Peyer's patch (tissue), 4 donors: ENCODE results near the gene PLD5.

ENCODE experiments used
- POLR2A ChIP-seq, 2 donors: fragments of 450-650 bp; IDR thresholded peaks; one replicate each; pipeline ENCODE4 v1.5.1; 2017; ENCODE audit warnings: antibody characterized with exemption in 2 of 2, mild to moderate bottlenecking in 2 of 2, moderate library complexity in 2 of 2
- TF ChIP-seq, protein P1 (sequence below), 6 experiments: fragments of 450-650 bp in 4 of 6; fragments of 200-600 bp in 2 of 6; sonication (generic) in 1 of 6; IDR thresholded peaks; one replicate each; pipeline ENCODE4 v1.5.1; 2017 to 2019; ENCODE audit warnings: antibody characterized with exemption in 6 of 6, mild to moderate bottlenecking in 3 of 6, moderate library complexity in 1 of 6

DNA sequence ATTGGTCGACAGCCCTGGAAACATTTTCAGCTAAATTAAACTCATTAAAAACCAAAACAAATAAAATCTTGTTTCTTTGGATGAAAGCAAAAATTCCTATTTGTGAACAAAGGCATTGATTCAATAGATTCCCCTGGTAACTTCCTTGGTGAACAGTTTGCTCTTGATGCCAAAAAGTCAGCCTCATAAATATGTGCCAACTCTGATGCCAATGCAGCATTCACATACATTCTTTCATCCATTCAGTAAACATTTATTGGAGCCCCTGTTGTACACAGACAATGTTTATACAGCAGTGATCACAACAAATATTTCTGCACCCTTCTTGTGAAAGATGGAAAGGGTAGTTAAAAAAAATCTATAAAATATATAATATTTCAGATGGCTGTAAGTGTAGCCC, 107.8 kb downstream of the PLD5 start:
- TF ChIP-seq, protein P1, sequence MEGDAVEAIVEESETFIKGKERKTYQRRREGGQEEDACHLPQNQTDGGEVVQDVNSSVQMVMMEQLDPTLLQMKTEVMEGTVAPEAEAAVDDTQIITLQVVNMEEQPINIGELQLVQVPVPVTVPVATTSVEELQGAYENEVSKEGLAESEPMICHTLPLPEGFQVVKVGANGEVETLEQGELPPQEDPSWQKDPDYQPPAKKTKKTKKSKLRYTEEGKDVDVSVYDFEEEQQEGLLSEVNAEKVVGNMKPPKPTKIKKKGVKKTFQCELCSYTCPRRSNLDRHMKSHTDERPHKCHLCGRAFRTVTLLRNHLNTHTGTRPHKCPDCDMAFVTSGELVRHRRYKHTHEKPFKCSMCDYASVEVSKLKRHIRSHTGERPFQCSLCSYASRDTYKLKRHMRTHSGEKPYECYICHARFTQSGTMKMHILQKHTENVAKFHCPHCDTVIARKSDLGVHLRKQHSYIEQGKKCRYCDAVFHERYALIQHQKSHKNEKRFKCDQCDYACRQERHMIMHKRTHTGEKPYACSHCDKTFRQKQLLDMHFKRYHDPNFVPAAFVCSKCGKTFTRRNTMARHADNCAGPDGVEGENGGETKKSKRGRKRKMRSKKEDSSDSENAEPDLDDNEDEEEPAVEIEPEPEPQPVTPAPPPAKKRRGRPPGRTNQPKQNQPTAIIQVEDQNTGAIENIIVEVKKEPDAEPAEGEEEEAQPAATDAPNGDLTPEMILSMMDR (IDR thresholded peaks at IDR 0.05), result no peak
- TF ChIP-seq POLR2A (IDR thresholded peaks at IDR 0.05), result no peak
